Heart left ventricle (tissue), 13 donors: Measurements from ENCODE around the gene ZNF341.

Experiments
- CTCF ChIP-seq, 12 donors: fragments of 200-600 bp; sonication (generic) in 4 of 12; IDR thresholded peaks; one replicate each; pipeline versions ENCODE4 v1.5.0 to v1.8.0; 2018 to 2022; ENCODE audit warnings: antibody characterized with exemption in 12 of 12, mild to moderate bottlenecking in 5 of 12
- POLR2A ChIP-seq, 2 donors: fragments of 450-650 bp; IDR thresholded peaks; one replicate each; pipeline ENCODE4 v1.6.1; 2017; ENCODE audit warnings: antibody characterized with exemption in 2 of 2, mild to moderate bottlenecking in 2 of 2, moderate library complexity in 2 of 2
- donor health status: ischemic (EF 13 %, LVEDD 7.1; RV severe dilation, severe dysfunction).
- donor health status: DM: no; HTN: yes; CAD: no.
- donor health status: DM: no; HTN: no; CAD: no.
- donor health status: ischemic (EF 25% LVEDD 6.9; RV normal size, moderate dysfunction).
- donor health status: ischemic (EF 25% LVEDD 5.7; RV mildly dilated, moderate dysfunction).
- donor health status: ischemic (EF 35%, LVEDD 5.7; RV mildly dilated, moderate dysfunction).
- donor health status: nonischemic (EF 11% LVEDD 7.7; RV severe dilation, severe dysfunction).
- donor health status: DM: yes; HTN: yes; CAD: no.
- donor health status: PGD.
- donor health status: ischemic (EF 29% LVEDD 5.4; RV normal size, mild dysfunction).
- donor health status: nonischemic (EF 23%, LVEDD 6.1; RV moderate dilation, normal function).

- TF ChIP-seq CTCF (IDR thresholded peaks at IDR 0.05) (no peak), POLR2A (IDR thresholded peaks at IDR 0.05) (no peak)
These were observed 53.7 kb downstream of the ZNF341 start for GRCh38 chr20:33785503-33785902.
